GM12878 (cell line): ENCODE results near the gene APC2. TPM values are rescaled to one million over a fixed set of nuclear protein-coding genes. Genes with fewer than 3 reads are reported as not detected.

Experiments
- ATAC-seq: fragments of 200-7000 bp; cut with Tn5 transposase; 3 replicates; pipeline ENCODE4 v1.9.1; 2020; ENCODE audit warnings: mild to moderate bottlenecking, moderate library complexity
- BruUV-seq: library from RNA; stranded (reverse); fragments of 400-500 nt; replicated peaks from 2 replicates; lab custom pipeline; 2021; lab: Mats Ljungman, UMichigan
- CTCF ChIA-PET: fragments of 300-600 bp; sonication (Branson Sonifier 250); formaldehyde crosslinking; extraction: SDS; loops from one replicate; lab custom pipeline; 2021; ENCODE audit warnings: inconsistent platforms; lab: Yijun Ruan, JAX
- POLR2A ChIA-PET: fragments of 350-600 bp; formaldehyde crosslinking; extraction: SDS; loops from one replicate; lab custom pipeline; 2021; ENCODE audit warnings: inconsistent platforms; lab: Charles Lee
- RAD21 ChIA-PET: fragments of 300-600 bp; sonication (Branson Sonifier 250); formaldehyde crosslinking; loops from one replicate; lab custom pipeline; 2023; ENCODE audit warnings: antibody characterized with exemption; ENCODE audit not compliant: unreplicated experiment; lab: Charles Lee
- SMC1A ChIA-PET: fragments of 300-600 bp; sonication (Branson Sonifier 250); formaldehyde crosslinking; loops from one replicate; lab custom pipeline; 2023; ENCODE audit not compliant: unreplicated experiment, uncharacterized antibody; lab: Charles Lee
- DNase-seq: peaks from one replicate; pipeline ENCODE4 v3.0.0-alpha.2; 2011; ENCODE audit warnings: low read depth, low spot score
- FAIRE-seq: peaks from 3 replicates; lab custom pipeline; 2011; peaks lifted over from hg19 to GRCh38; lab: Jason Lieb, UNC
- H2AFZ ChIP-seq: 2 replicates; pipeline ENCODE4 v1.6.0; 2011; ENCODE audit warnings: low read depth, low read length, control low read depth; ENCODE audit not compliant: control insufficient read depth
- H3K27ac ChIP-seq: 2 replicates; pipeline ENCODE4 v1.5.1; 2011; ENCODE audit warnings: control low read depth; ENCODE audit not compliant: control insufficient read depth, insufficient read depth
- H3K27me3 ChIP-seq, 2 experiments: replicated peaks in 1 of 2; 2 replicates each; pipeline versions ENCODE4 v1.6.0 to v1.6.1; 2011; ENCODE audit warnings: low read length in 1 of 2; ENCODE audit not compliant: control insufficient read depth in 2 of 2, insufficient read depth in 2 of 2
- H3K36me3 ChIP-seq, 2 experiments: 2 replicates each; pipeline ENCODE4 v1.5.1; 2011; ENCODE audit warnings: low read length in 1 of 2; ENCODE audit not compliant: control insufficient read depth in 2 of 2, insufficient read depth in 2 of 2
- H3K4me1 ChIP-seq: 2 replicates; pipeline ENCODE4 v1.6.1; 2011; ENCODE audit warnings: mild to moderate bottlenecking, low read length, moderate library complexity, mixed read lengths; ENCODE audit not compliant: control insufficient read depth, insufficient read depth
- H3K4me2 ChIP-seq: 2 replicates; pipeline ENCODE4 v1.6.0; 2011; ENCODE audit warnings: control low read depth; ENCODE audit not compliant: control insufficient read depth, insufficient read depth
- H3K4me3 ChIP-seq: fragments of 200-600 bp; sonication (generic); 2 replicates; pipeline ENCODE4 v1.5.1; 2016
- H3K79me2 ChIP-seq: 2 replicates; pipeline ENCODE4 v1.6.0; 2011; ENCODE audit warnings: low read length; ENCODE audit not compliant: control insufficient read depth, insufficient read depth
- H3K9ac ChIP-seq: 2 replicates; pipeline ENCODE4 v1.8.0; 2011; ENCODE audit warnings: low read length, control low read depth, mixed read lengths; ENCODE audit not compliant: control insufficient read depth, insufficient read depth
- H3K9me3 ChIP-seq: replicated peaks from 3 replicates; pipeline ENCODE4 v1.5.1; 2011; ENCODE audit warnings: mild to moderate bottlenecking, low read length; ENCODE audit not compliant: control insufficient read depth, insufficient read depth
- H4K20me1 ChIP-seq: 2 replicates; pipeline ENCODE4 v1.6.0; 2011; ENCODE audit not compliant: control insufficient read depth, insufficient read depth
- BHLHE40 ChIP-seq, 2 experiments: fragments of 450-650 bp in 1 of 2; IDR thresholded peaks; 2 replicates each; pipeline ENCODE4 v1.6.1; 2011 to 2017; ENCODE audit warnings: low read depth in 2 of 2, borderline replicate concordance in 1 of 2, improper control_type of control experiment in 1 of 2, low read length in 1 of 2, mild to moderate bottlenecking in 1 of 2
- EGR1 ChIP-seq, 2 experiments: IDR thresholded peaks; 1 replicate in 1 of 2; 2 replicates in 1 of 2; pipeline ENCODE4 v1.6.1; 2011 to 2012; ENCODE audit warnings: low read depth in 2 of 2, low read length in 2 of 2, borderline replicate concordance in 1 of 2, mild to moderate bottlenecking in 1 of 2, moderate library complexity in 1 of 2
- ETV6 ChIP-seq, 2 experiments: fragments of 450-650 bp in 1 of 2; IDR thresholded peaks in 1 of 2; conservative IDR thresholded peaks in 1 of 2; 2 replicates each; pipeline ENCODE4 v1.6.1; 2014; ENCODE audit warnings: antibody characterized with exemption in 1 of 2, borderline replicate concordance in 1 of 2, low read depth in 1 of 2, mild to moderate bottlenecking in 1 of 2, moderate library complexity in 1 of 2
- GATAD2B ChIP-seq: fragments of 450-650 bp; conservative IDR thresholded peaks from 2 replicates; pipeline ENCODE4 v1.6.1; 2017; ENCODE audit warnings: low read depth, mild to moderate bottlenecking, moderate library complexity
- IKZF1 ChIP-seq: fragments of 450-650 bp; conservative IDR thresholded peaks from 2 replicates; pipeline ENCODE4 v1.6.1; 2017; ENCODE audit warnings: antibody characterized with exemption, mild to moderate bottlenecking
- IKZF2 ChIP-seq, 2 experiments: fragments of 450-650 bp; IDR thresholded peaks; 2 replicates each; pipeline ENCODE4 v1.6.1; 2017; ENCODE audit warnings: mild to moderate bottlenecking in 2 of 2, moderate library complexity in 2 of 2
- NR2F1 ChIP-seq: fragments of 450-650 bp; conservative IDR thresholded peaks from 2 replicates; pipeline ENCODE4 v1.6.1; 2017; ENCODE audit warnings: mild to moderate bottlenecking
- RAD21 ChIP-seq: IDR thresholded peaks from 2 replicates; pipeline ENCODE4 v1.6.1; 2011; ENCODE audit warnings: mild to moderate bottlenecking, low read depth, low read length, moderate library complexity; ENCODE audit not compliant: insufficient read depth
- SMAD1 ChIP-seq: fragments of 450-650 bp; IDR thresholded peaks from 2 replicates; pipeline ENCODE4 v1.6.1; 2018; ENCODE audit warnings: mild to moderate bottlenecking, low read depth; ENCODE audit not compliant: partially characterized antibody
- WGBS: methylation state at CpG from one replicate; pipeline ENCODE4 v1.1.6; 2016; ENCODE audit warnings: low lambda C conversion rate; ENCODE audit not compliant: insufficient replicate concordance, insufficient coverage; ENCODE audit errors: missing lambda C conversion rate; 5-methylcytosine and 5-hydroxymethylcytosine counted together
- in situ Hi-C: fragments of 300-500 bp; cut with MboI; formaldehyde crosslinking; loops from 9 replicates; pipeline ENCODE4 v1.14.3; 2018; ENCODE audit warnings: mixed read lengths
- intact Hi-C: fragments of 100-400 bp; cut with micrococcal nuclease; formaldehyde crosslinking; loops from one replicate; pipeline ENCODE4 v1.14.2; 2022; ENCODE audit not compliant: unreplicated experiment
- polyA plus RNA-seq, 11 experiments: library from polyadenylated mRNA; depleted of rRNA in 4 of 11; unstranded in 6 of 11; stranded (reverse) in 5 of 11; fragments of >200 nt; fragmentation: Nextera tagmentation in 4 of 11; fragmentation: Illumina TruSeq in 1 of 11; extraction: Ambion mirVana in 4 of 11; extraction: Trizol in 1 of 11; gene quantifications; 1 replicate in 1 of 11; 2 replicates in 10 of 11; pipeline versions ENCODE4 v1.2.1 to v1.2.3, GENCODE V29; 2011 to 2016; ENCODE audit warnings: inconsistent platforms in 2 of 11, missing spikeins in 2 of 11, low read depth in 1 of 11
- total RNA-seq, 4 experiments: library from RNA; depleted of rRNA in 3 of 4; stranded (reverse); fragments of >200 nt in 3 of 4; fragmentation: Illumina TruSeq in 1 of 4; extraction: Trizol in 1 of 4; gene quantifications; 2 replicates each; pipeline versions ENCODE4 v1.2.1 to v1.2.3, GENCODE V29; 2013 to 2021
- TF ChIP-seq, protein P1 (sequence below), 3 experiments: IDR thresholded peaks in 2 of 3; conservative IDR thresholded peaks in 1 of 3; 2 replicates each; pipeline ENCODE4 v1.5.1; 2011; ENCODE audit warnings: low read depth in 3 of 3, low read length in 3 of 3, mild to moderate bottlenecking in 3 of 3, control low read depth in 2 of 3, moderate library complexity in 2 of 3, inconsistent platforms in 1 of 3, mixed read lengths in 1 of 3; ENCODE audit not compliant: control insufficient read depth in 2 of 3, insufficient read depth in 1 of 3; ENCODE audit errors: extremely low read depth in 1 of 3

The APC2 gene
- total and polyA plus RNA-seq, 10 of the 15 experiments (the other 5 are each of a cell fraction or from before 2014, with no cell fraction given): under 0.01 to 0.73 (median 0.04) TPM; not detected in 5

DNA sequence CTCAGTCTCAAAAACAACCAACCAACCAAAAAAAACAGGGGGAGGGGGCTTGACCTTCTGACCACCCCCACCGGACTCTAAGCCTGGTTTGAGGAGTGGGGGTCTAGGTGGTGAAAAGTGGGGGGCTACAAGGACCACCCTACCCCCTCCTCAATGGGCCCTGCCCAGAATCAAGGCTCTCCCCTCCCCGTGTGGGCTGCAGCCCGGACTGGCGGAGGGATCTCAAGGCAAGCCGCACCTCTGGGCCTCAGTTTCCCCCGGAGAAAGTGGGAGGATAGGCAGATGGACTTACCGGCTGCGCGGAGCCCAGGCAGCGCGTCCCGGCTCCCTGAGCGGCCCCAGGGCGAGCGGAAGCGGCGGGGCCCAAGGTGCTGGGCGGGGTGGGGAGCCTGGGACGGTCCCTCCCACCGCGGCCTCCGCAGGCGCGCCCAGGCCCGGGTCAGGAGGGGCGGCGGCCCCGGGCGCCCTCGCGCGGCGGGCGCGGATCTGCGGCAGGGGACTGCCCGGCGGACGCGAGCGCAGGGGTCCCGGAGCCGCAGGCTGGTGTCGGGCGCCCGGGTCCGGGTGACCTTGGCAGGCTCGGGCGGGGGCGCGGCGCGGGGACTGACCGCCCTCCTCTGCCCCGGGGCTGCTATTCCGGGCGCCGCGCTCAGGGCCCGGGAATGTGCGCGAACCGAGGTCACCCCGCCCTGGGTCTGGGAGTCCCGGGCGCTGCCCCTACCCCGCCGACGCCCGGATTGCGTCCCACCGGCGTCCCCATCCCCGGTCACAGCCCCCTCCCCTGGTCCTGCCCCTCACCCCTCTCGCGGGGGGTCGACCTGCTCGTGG, 63.0 kb downstream of the APC2 start, which contains the start of gene ADAMTSL5:
TSS of gene ADAMTSL5 (minus strand) at position 349 of the 828 bp plus-strand sequence. CDS start 2,076 bp downstream, outside the sequence.
- Histone ChIP-seq H3K27ac (no peak within 1 kb of the TSS), H3K4me3 (peak within 1 kb of the TSS; percentile 61), H3K27me3 (no peaks in the 10 kb centered on the region; a peak in 1 of 4 replicates), H3K4me2 (peak within 1 kb of the TSS; percentile 77), H3K79me2 (no peaks in the 10 kb centered on the region), H4K20me1 (no peaks in the 10 kb centered on the region), H3K4me1 (no peaks in the 10 kb centered on the region), H3K9me3 (no peaks in the 10 kb centered on the region; the same call in 2 of the 3 replicates), H2AFZ (peak within 1 kb of the TSS; percentile 45), H3K9ac (peak within 1 kb of the TSS; percentile 47; the same call in 1 of the 2 replicates), H3K36me3 (no peaks in the 10 kb centered on the region)
- 3% methylated on average over 52 of the region's 78 CpGs for WGBS
- ChIA-PET SMC1A (no interaction called here), CTCF (no interaction called here), RAD21 (no interaction called here), POLR2A (no interaction called here)
- ATAC-seq: peak; percentile 87
- BruUV-seq: no TSS peak
- in situ Hi-C loops (no loop called here), intact Hi-C loops (no loop called here)
- TF ChIP-seq IKZF1 (peak; percentile 42; the same call in 1 of the 2 replicates), EGR1 (IDR thresholded peaks at IDR 0.05; ENCODE audit: borderline replicate concordance in 1 of 2, low read depth in 2 of 2, low read length in 2 of 2) (no peak), BHLHE40 (IDR thresholded peaks at IDR 0.05; ENCODE audit: borderline replicate concordance in 1 of 2, low read depth in 2 of 2, low read length in 1 of 2) (peak in 1 of 2 experiments; percentile 25; a peak in 1 of 4 replicates), IKZF2 (IDR thresholded peaks at IDR 0.05) (no peak), SMAD1 (no peak), ETV6 (conservative IDR thresholded peaks at IDR 0.05 in 1 of 2, IDR thresholded peaks at IDR 0.05 in 1 of 2; ENCODE audit: borderline replicate concordance in 1 of 2, low read depth in 1 of 2) (no peak), RAD21 (0 out of 2 replicates have a peak, but pooled peaks have one; percentile 24), GATAD2B (peak; percentile 74; the same call in 1 of the 2 replicates), NR2F1 (peak; percentile 81)
- TF ChIP-seq, protein P1, sequence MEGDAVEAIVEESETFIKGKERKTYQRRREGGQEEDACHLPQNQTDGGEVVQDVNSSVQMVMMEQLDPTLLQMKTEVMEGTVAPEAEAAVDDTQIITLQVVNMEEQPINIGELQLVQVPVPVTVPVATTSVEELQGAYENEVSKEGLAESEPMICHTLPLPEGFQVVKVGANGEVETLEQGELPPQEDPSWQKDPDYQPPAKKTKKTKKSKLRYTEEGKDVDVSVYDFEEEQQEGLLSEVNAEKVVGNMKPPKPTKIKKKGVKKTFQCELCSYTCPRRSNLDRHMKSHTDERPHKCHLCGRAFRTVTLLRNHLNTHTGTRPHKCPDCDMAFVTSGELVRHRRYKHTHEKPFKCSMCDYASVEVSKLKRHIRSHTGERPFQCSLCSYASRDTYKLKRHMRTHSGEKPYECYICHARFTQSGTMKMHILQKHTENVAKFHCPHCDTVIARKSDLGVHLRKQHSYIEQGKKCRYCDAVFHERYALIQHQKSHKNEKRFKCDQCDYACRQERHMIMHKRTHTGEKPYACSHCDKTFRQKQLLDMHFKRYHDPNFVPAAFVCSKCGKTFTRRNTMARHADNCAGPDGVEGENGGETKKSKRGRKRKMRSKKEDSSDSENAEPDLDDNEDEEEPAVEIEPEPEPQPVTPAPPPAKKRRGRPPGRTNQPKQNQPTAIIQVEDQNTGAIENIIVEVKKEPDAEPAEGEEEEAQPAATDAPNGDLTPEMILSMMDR (IDR thresholded peaks at IDR 0.05 in 2 of 3, conservative IDR thresholded peaks at IDR 0.05 in 1 of 3; ENCODE audit: control insufficient read depth in 2 of 3, extremely low read depth in 1 of 3, insufficient read depth in 1 of 3, low read depth in 3 of 3, low read length in 3 of 3): peak in 1 of 3 experiments; percentile 14; a peak in 2 of 6 replicates
- no peak for FAIRE-seq
- DNase-seq: no peak
